GM23338 (cell line): Measurements from ENCODE around the gene FEN1. TPM values are rescaled to one million over a fixed set of nuclear protein-coding genes. Genes with fewer than 3 reads are reported as not detected.

Experiments
- ATAC-seq: fragments of 200-7000 bp; cut with Tn5 transposase; 3 replicates; pipeline ENCODE4 v1.9.1; 2020
- DNase-seq: peaks from one replicate; pipeline ENCODE4 v3.0.0-alpha.2; 2015; ENCODE audit warnings: low spot score
- H2AFZ ChIP-seq: fragments of 200-600 bp; sonication (generic); 2 replicates; pipeline ENCODE4 v1.8.0; 2016; ENCODE audit warnings: antibody characterized with exemption, mild to moderate bottlenecking, moderate library complexity
- H3F3A ChIP-seq: fragments of 200-600 bp; sonication (generic); replicated peaks from 2 replicates; pipeline ENCODE4 v1.8.0; 2017; ENCODE audit warnings: antibody characterized with exemption, mixed run types, low read depth
- H3K27ac ChIP-seq: fragments of 200-600 bp; sonication (generic); 2 replicates; pipeline ENCODE4 v1.6.1; 2016; ENCODE audit warnings: low read depth
- H3K27me3 ChIP-seq: fragments of 200-600 bp; sonication (generic); 2 replicates; pipeline ENCODE4 v1.8.0; 2016; ENCODE audit warnings: mild to moderate bottlenecking, mixed run types, moderate library complexity; ENCODE audit not compliant: insufficient read depth
- H3K36me3 ChIP-seq: fragments of 200-600 bp; sonication (generic); 2 replicates; pipeline ENCODE4 v1.8.0; 2016; ENCODE audit warnings: mild to moderate bottlenecking; ENCODE audit not compliant: insufficient read depth
- H3K4me1 ChIP-seq: fragments of 200-600 bp; sonication (generic); 2 replicates; pipeline ENCODE4 v1.8.0; 2016; ENCODE audit warnings: mild to moderate bottlenecking, moderate library complexity; ENCODE audit not compliant: insufficient read depth
- H3K4me2 ChIP-seq: fragments of 200-600 bp; sonication (generic); 2 replicates; pipeline ENCODE4 v1.7.1; 2017; ENCODE audit warnings: mixed run types
- H3K4me3 ChIP-seq: fragments of 200-600 bp; sonication (generic); 2 replicates; pipeline ENCODE4 v1.6.1; 2016; ENCODE audit warnings: mixed run types
- H3K79me2 ChIP-seq: fragments of 200-600 bp; sonication (generic); replicated peaks from 2 replicates; pipeline ENCODE4 v1.8.0; 2017; ENCODE audit warnings: mild to moderate bottlenecking; ENCODE audit not compliant: insufficient read depth
- H3K9me2 ChIP-seq: fragments of 200-600 bp; sonication (generic); 2 replicates; pipeline ENCODE4 v1.8.0; 2017; ENCODE audit not compliant: insufficient read depth
- H4K20me1 ChIP-seq: fragments of 200-600 bp; sonication (generic); replicated peaks from 2 replicates; pipeline ENCODE4 v1.8.0; 2017; ENCODE audit warnings: mild to moderate bottlenecking; ENCODE audit not compliant: insufficient read depth
- H3K27ac Mint-ChIP-seq: 2 replicates; pipeline ENCODE4 v1.8.0; 2020; ENCODE audit warnings: inconsistent platforms, mild to moderate bottlenecking, moderate library complexity, mixed read lengths
- H3K27me3 Mint-ChIP-seq: 3 replicates; pipeline ENCODE4 v1.8.0; 2022; ENCODE audit warnings: low read depth, mild to moderate bottlenecking, moderate library complexity, mixed read lengths, inconsistent platforms; ENCODE audit not compliant: insufficient read depth, poor library complexity
- H3K36me3 Mint-ChIP-seq: 3 replicates; pipeline ENCODE4 v1.8.0; 2021; ENCODE audit warnings: low read depth, mild to moderate bottlenecking, inconsistent platforms, moderate library complexity, mixed read lengths
- H3K4me1 Mint-ChIP-seq: 3 replicates; pipeline ENCODE4 v1.8.0; 2020; ENCODE audit warnings: mild to moderate bottlenecking, inconsistent platforms, mixed read lengths
- H3K4me3 Mint-ChIP-seq: 3 replicates; pipeline ENCODE4 v1.8.0; 2021; ENCODE audit warnings: moderate library complexity, mild to moderate bottlenecking, inconsistent platforms, mixed read lengths
- H3K9me3 Mint-ChIP-seq: 3 replicates; pipeline ENCODE4 v1.8.0; 2020; ENCODE audit warnings: moderate library complexity, mild to moderate bottlenecking, inconsistent platforms, mixed read lengths
- CREB1 ChIP-seq: fragments of 250-450 bp; sonication (Bioruptor Pico); IDR thresholded peaks from 2 replicates; pipeline ENCODE4 v1.5.0; 2020; ENCODE audit warnings: low read depth, mild to moderate bottlenecking, moderate library complexity
- EZH2 ChIP-seq: fragments of 200-600 bp; sonication (generic); IDR thresholded peaks from one replicate; pipeline ENCODE4 v1.8.0; 2017; ENCODE audit warnings: antibody characterized with exemption, mild to moderate bottlenecking, low read depth; ENCODE audit not compliant: unreplicated experiment
- EZH2phosphoT487 ChIP-seq: fragments of 200-600 bp; sonication (generic); IDR thresholded peaks from one replicate; pipeline ENCODE4 v1.8.1; 2018; ENCODE audit warnings: antibody characterized with exemption; ENCODE audit not compliant: unreplicated experiment
- NANOG ChIP-seq: IDR thresholded peaks from 2 replicates; pipeline ENCODE4 v1.6.1; 2016; ENCODE audit warnings: antibody characterized with exemption, borderline replicate concordance
- POLR2AphosphoS5 ChIP-seq: IDR thresholded peaks from 2 replicates; pipeline ENCODE4 v1.6.1; 2016; ENCODE audit warnings: antibody characterized with exemption, low read depth
- STAT1 ChIP-seq: IDR thresholded peaks from one replicate; pipeline ENCODE4 v1.6.1; 2016; ENCODE audit warnings: antibody characterized with exemption; ENCODE audit not compliant: unreplicated experiment
- ZNF114 ChIP-seq: fragments of 250-450 bp; sonication (Bioruptor Pico); IDR thresholded peaks from 2 replicates; pipeline ENCODE4 v1.5.0; 2020; ENCODE audit warnings: mild to moderate bottlenecking, moderate library complexity
- polyA plus RNA-seq: library from polyadenylated mRNA; unstranded; fragments of >200 nt; fragmentation: Nextera tagmentation; extraction: Ambion mirVana; gene quantifications from 2 replicates; pipeline ENCODE4 v1.2.1, GENCODE V29; 2016
- total RNA-seq: library from RNA; depleted of rRNA; stranded (reverse); fragments of >200 nt; shearing (Covaris generic); gene quantifications from 2 replicates; pipeline ENCODE4 v1.2.3, GENCODE V29; 2014
- TF ChIP-seq, protein P1 (sequence below), 2 experiments: fragments of 200-600 bp in 1 of 2; sonication (generic) in 1 of 2; conservative IDR thresholded peaks; 2 replicates each; pipeline versions ENCODE4 v1.5.1 to v1.6.1; 2016 to 2017; ENCODE audit warnings: antibody characterized with exemption in 2 of 2, low read depth in 2 of 2, mild to moderate bottlenecking in 2 of 2, moderate library complexity in 1 of 2
- TF ChIP-seq, protein P2 (sequence below): IDR thresholded peaks from 2 replicates; pipeline ENCODE4 v1.6.1; 2016; ENCODE audit warnings: antibody characterized with exemption
- TF ChIP-seq, protein P3 (sequence below): IDR thresholded peaks from one replicate; pipeline ENCODE4 v1.6.1; 2018; ENCODE audit warnings: antibody characterized with exemption; ENCODE audit not compliant: unreplicated experiment

Gene FEN1
- total and polyA plus RNA-seq, 2 experiments from 2014 or later: 85.1 to 89.0 TPM

DNA sequence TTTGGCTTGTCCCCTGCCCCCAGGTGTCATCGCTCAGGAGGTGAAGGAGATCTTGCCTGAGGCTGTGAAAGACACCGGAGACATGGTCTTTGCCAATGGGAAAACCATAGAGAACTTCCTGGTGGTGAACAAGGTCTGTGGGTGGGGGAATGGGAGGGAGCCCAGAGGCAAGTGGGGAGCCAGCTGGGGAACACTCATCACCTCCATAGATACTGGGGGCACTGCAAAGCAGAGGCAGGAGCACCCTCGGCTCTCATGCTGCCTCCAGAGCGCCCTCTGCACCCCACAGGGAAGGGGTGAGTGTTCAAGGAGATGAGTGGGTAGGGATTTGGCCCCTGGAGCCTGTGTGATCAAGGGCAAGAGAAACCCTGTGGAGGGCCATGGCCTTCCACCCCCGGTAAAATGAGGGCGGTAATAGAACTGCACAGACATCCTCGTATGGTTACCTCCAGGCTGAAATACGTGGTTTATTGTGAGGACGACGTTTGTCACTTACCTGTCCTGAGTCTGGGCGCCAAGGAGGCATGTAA is 14.3 kb upstream of the FEN1 start:
- Histone ChIP-seq H4K20me1 (no peaks in the 10 kb centered on the region; the same call in 1 of the 2 replicates), H3K27me3 (no peaks in the 10 kb centered on the region), H2AFZ (no peak overlapping the region), H3K79me2 (no peaks in the 10 kb centered on the region), H3K4me1 (no peaks in the 10 kb centered on the region; the same call in 1 of the 2 replicates), H3K27ac (no peak overlapping the region), H3K4me3 (no peak overlapping the region), H3F3A (0 out of 2 replicates have a peak, but pooled peaks cover 2% of the 10 kb centered on the region), H3K36me3 (no peaks in the 10 kb centered on the region), H3K9me2 (no peaks in the 10 kb centered on the region), H3K4me2 (no peak overlapping the region)
- DNase-seq (no peak), ATAC-seq (no peak)
- Mint-ChIP-seq H3K36me3 (peaks cover 3% of the 10 kb centered on the region; the same call in 1 of the 3 replicates), H3K9me3 (0 out of 3 replicates have a peak, but pooled peaks cover 3% of the 10 kb centered on the region), H3K27me3 (peaks cover 14% of the 10 kb centered on the region), H3K4me3 (no peak overlapping the region), H3K27ac (no peak overlapping the region), H3K4me1 (peaks cover 14% of the 10 kb centered on the region)
- TF ChIP-seq, protein P1, sequence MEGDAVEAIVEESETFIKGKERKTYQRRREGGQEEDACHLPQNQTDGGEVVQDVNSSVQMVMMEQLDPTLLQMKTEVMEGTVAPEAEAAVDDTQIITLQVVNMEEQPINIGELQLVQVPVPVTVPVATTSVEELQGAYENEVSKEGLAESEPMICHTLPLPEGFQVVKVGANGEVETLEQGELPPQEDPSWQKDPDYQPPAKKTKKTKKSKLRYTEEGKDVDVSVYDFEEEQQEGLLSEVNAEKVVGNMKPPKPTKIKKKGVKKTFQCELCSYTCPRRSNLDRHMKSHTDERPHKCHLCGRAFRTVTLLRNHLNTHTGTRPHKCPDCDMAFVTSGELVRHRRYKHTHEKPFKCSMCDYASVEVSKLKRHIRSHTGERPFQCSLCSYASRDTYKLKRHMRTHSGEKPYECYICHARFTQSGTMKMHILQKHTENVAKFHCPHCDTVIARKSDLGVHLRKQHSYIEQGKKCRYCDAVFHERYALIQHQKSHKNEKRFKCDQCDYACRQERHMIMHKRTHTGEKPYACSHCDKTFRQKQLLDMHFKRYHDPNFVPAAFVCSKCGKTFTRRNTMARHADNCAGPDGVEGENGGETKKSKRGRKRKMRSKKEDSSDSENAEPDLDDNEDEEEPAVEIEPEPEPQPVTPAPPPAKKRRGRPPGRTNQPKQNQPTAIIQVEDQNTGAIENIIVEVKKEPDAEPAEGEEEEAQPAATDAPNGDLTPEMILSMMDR (conservative IDR thresholded peaks at IDR 0.05; ENCODE audit: low read depth in 2 of 2): peak in 1 of 2 experiments; percentile 17; a peak in 2 of 4 replicates
- no peak for TF ChIP-seq EZH2

DNA sequence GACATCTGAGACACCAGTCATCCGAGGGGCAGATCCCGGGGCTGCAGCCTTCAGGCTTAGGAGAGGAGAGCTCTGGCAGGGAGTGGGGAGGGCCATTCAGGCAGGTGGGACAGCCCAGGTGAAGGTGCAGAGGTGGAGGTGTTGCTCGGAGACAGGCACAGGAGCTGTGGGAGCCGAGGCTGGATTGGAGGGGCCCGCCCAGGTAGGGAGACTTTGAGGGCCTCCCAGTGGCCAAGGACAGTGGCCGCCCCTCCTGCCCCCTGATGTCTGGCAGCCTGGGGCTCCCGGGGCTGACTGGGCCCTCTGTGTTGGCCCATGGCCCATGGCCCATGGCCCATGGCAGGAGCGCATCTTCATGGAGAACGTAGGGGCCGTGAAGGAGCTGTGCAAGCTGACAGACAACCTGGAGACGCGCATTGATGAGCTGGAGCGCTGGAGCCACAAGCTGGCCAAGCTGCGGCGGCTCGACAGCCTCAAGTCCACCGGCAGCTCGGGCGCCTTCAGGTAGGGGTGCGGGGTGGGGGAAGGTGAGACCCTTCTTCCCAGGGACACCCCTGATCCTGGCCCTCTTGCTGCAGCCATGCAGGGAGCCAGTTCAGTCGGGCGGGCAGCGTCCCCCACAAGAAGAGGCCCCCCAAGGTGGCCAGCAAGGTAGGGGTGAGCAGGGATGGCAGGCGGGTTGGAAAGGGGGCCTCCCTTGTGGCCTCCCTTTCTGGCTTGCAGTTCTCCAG is 13.6 kb upstream of the FEN1 start:
- no peak for DNase-seq
- Histone ChIP-seq H3F3A (0 out of 2 replicates have a peak, but pooled peaks cover 2% of the 10 kb centered on the region), H3K4me3 (no peak overlapping the region), H3K27me3 (no peaks in the 10 kb centered on the region), H2AFZ (no peak overlapping the region), H4K20me1 (no peaks in the 10 kb centered on the region; the same call in 1 of the 2 replicates), H3K36me3 (no peaks in the 10 kb centered on the region), H3K9me2 (no peaks in the 10 kb centered on the region), H3K79me2 (no peaks in the 10 kb centered on the region), H3K4me1 (no peaks in the 10 kb centered on the region; the same call in 1 of the 2 replicates), H3K27ac (no peak overlapping the region), H3K4me2 (no peak overlapping the region)
- peaks cover 3% of the 10 kb centered on the region; the same call in 1 of the 3 replicates for H3K36me3 Mint-ChIP-seq
- no peak for ATAC-seq
- 0 out of 3 replicates have a peak, but pooled peaks cover 3% of the 10 kb centered on the region for H3K9me3 Mint-ChIP-seq
- no peak overlapping the region for H3K27ac Mint-ChIP-seq
- no peak overlapping the region for H3K4me3 Mint-ChIP-seq
- H3K27me3 Mint-ChIP-seq: peaks cover 17% of the 10 kb centered on the region
- H3K4me1 Mint-ChIP-seq: peaks cover 17% of the 10 kb centered on the region
- TF ChIP-seq, protein P2, sequence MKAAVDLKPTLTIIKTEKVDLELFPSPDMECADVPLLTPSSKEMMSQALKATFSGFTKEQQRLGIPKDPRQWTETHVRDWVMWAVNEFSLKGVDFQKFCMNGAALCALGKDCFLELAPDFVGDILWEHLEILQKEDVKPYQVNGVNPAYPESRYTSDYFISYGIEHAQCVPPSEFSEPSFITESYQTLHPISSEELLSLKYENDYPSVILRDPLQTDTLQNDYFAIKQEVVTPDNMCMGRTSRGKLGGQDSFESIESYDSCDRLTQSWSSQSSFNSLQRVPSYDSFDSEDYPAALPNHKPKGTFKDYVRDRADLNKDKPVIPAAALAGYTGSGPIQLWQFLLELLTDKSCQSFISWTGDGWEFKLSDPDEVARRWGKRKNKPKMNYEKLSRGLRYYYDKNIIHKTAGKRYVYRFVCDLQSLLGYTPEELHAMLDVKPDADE: no peak
- TF ChIP-seq POLR2AphosphoS5 (no peak), EZH2phosphoT487 (no peak), ZNF114 (CRISPR knock-in tag) (no peak), CREB1 (CRISPR knock-in tag) (no peak), STAT1 (no peak), NANOG (no peak)
- TF ChIP-seq, protein P3, sequence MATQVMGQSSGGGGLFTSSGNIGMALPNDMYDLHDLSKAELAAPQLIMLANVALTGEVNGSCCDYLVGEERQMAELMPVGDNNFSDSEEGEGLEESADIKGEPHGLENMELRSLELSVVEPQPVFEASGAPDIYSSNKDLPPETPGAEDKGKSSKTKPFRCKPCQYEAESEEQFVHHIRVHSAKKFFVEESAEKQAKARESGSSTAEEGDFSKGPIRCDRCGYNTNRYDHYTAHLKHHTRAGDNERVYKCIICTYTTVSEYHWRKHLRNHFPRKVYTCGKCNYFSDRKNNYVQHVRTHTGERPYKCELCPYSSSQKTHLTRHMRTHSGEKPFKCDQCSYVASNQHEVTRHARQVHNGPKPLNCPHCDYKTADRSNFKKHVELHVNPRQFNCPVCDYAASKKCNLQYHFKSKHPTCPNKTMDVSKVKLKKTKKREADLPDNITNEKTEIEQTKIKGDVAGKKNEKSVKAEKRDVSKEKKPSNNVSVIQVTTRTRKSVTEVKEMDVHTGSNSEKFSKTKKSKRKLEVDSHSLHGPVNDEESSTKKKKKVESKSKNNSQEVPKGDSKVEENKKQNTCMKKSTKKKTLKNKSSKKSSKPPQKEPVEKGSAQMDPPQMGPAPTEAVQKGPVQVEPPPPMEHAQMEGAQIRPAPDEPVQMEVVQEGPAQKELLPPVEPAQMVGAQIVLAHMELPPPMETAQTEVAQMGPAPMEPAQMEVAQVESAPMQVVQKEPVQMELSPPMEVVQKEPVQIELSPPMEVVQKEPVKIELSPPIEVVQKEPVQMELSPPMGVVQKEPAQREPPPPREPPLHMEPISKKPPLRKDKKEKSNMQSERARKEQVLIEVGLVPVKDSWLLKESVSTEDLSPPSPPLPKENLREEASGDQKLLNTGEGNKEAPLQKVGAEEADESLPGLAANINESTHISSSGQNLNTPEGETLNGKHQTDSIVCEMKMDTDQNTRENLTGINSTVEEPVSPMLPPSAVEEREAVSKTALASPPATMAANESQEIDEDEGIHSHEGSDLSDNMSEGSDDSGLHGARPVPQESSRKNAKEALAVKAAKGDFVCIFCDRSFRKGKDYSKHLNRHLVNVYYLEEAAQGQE: no peak
- TF ChIP-seq, protein P1 (conservative IDR thresholded peaks at IDR 0.05; ENCODE audit: low read depth in 2 of 2): no peak
